ENCODE measurements around the gene TACR2.

- no peak for TF ChIP-seq POLR2A (IDR thresholded peaks at IDR 0.05)
- TF ChIP-seq, protein P1, sequence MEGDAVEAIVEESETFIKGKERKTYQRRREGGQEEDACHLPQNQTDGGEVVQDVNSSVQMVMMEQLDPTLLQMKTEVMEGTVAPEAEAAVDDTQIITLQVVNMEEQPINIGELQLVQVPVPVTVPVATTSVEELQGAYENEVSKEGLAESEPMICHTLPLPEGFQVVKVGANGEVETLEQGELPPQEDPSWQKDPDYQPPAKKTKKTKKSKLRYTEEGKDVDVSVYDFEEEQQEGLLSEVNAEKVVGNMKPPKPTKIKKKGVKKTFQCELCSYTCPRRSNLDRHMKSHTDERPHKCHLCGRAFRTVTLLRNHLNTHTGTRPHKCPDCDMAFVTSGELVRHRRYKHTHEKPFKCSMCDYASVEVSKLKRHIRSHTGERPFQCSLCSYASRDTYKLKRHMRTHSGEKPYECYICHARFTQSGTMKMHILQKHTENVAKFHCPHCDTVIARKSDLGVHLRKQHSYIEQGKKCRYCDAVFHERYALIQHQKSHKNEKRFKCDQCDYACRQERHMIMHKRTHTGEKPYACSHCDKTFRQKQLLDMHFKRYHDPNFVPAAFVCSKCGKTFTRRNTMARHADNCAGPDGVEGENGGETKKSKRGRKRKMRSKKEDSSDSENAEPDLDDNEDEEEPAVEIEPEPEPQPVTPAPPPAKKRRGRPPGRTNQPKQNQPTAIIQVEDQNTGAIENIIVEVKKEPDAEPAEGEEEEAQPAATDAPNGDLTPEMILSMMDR (IDR thresholded peaks at IDR 0.05) = no peak
Observed at GRCh38 chr10:69409176-69409495, 7.6 kb downstream of the TACR2 start.

All from testis (tissue), 2 donors.